Measurements from ENCODE around the gene GHR. TPM values are rescaled to one million over a fixed set of nuclear protein-coding genes. Genes with fewer than 3 reads are reported as not detected.

Gene GHR
- total RNA-seq, 1 donor from 2014 or later = 6.4 TPM

GRCh38 chr5:42553461-42553860 lies 130.2 kb downstream of the GHR start:
- Histone ChIP-seq H3K4me3 (no peak overlapping the region), H3K27me3 (no peaks in the 10 kb centered on the region), H3K36me3 (no peaks in the 10 kb centered on the region), H3K27ac (peak overlapping the region in 1 of 2 donors; percentile 47), H3K9me3 (no peaks in the 10 kb centered on the region), H3K4me1 (peaks cover 0 to 11% of the 10 kb centered on the region in 2 donors)
- TF ChIP-seq CTCF (IDR thresholded peaks at IDR 0.05) = no peak
- intact Hi-C loops (cut with DNase I) = no loop called here
- DNase-seq (ENCODE audit: low spot score in 2 of 2) = no peak

DNA sequence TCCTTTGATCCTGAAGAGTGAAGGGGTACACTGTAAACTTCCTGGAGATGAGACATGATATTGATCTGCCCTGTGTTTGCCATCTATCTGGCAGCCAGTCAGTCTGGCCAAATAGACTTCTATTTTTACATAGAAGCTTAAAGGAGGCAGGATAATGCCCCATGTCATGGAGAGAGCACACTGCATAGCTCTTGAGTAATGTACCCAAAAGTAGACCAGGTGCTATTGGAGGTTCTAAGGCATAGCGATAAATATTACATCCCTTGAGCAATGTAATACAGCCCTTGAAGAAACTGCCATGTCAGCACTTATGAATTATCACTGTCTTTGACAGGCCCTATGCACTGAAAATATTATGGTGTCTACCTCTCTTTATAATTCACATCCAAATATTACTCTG lies 131.8 kb downstream of the GHR start:
- peaks cover 0 to 11% of the 10 kb centered on the region in 2 donors for H3K4me1 ChIP-seq
- no peak overlapping the region for H3K27ac ChIP-seq
- intact Hi-C loops (cut with DNase I) = no loop called here
- no peaks in the 10 kb centered on the region for H3K27me3 ChIP-seq
- no peak for TF ChIP-seq CTCF (IDR thresholded peaks at IDR 0.05)
- H3K36me3 ChIP-seq = no peaks in the 10 kb centered on the region
- no peaks in the 10 kb centered on the region for H3K9me3 ChIP-seq
- H3K4me3 ChIP-seq = no peak overlapping the region
- DNase-seq (ENCODE audit: low spot score in 2 of 2) = no peak

DNA sequence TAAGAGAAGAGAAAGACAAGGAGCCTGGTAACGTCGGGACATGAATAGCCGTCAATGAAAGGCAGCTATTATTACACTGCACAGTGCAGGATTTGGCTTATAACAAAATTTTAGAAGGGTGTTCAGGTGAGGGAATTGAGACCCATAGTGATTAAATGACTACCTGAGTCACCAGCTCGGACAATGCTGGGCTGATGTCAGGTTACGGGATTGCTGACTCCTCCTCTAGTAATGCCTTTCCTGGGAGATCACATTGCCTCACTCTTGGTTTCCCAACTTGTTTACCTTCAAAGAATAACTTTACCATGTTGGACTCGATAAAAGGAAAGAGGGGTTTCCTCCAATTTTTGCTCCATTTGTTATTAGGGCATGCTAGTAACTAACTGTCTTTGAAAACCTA lies 132.6 kb downstream of the GHR start:
- H3K27me3 ChIP-seq = no peaks in the 10 kb centered on the region
- intact Hi-C loops (cut with DNase I) = no loop called here
- DNase-seq (ENCODE audit: low spot score in 2 of 2) = no peak
- no peak overlapping the region for H3K27ac ChIP-seq
- no peaks in the 10 kb centered on the region for H3K9me3 ChIP-seq
- H3K36me3 ChIP-seq = no peaks in the 10 kb centered on the region
- no peak for TF ChIP-seq CTCF (IDR thresholded peaks at IDR 0.05)
- H3K4me3 ChIP-seq = no peak overlapping the region
- peaks cover 0 to 11% of the 10 kb centered on the region in 2 donors for H3K4me1 ChIP-seq

DNA sequence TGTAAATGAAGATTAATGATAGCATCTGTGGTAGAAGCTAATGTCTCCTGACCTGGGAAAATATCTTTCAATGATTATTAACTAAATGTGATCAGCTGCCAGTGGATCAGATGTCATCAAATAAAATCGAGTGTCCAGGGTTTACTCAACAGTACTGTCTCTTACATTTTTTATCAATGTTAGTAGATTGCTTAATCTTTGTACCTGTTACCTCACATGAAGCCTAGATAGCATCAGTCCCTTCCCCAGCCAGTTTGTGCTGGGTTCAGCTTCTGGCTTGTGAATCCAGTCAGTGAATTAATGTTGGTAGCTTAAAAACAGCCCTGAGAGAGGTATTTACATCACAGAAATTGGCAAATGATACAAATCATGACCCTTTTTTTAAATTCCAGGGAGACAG lies 134.4 kb downstream of the GHR start:
- no peak for DNase-seq (ENCODE audit: low spot score in 2 of 2)
- no peaks in the 10 kb centered on the region for H3K27me3 ChIP-seq
- TF ChIP-seq CTCF (IDR thresholded peaks at IDR 0.05) = no peak
- peaks cover 0 to 15% of the 10 kb centered on the region in 2 donors for H3K4me1 ChIP-seq
- no peak overlapping the region for H3K27ac ChIP-seq
- intact Hi-C loops (cut with DNase I) = no loop called here
- H3K4me3 ChIP-seq = no peak overlapping the region
- H3K9me3 ChIP-seq = no peaks in the 10 kb centered on the region
- no peaks in the 10 kb centered on the region for H3K36me3 ChIP-seq

DNA sequence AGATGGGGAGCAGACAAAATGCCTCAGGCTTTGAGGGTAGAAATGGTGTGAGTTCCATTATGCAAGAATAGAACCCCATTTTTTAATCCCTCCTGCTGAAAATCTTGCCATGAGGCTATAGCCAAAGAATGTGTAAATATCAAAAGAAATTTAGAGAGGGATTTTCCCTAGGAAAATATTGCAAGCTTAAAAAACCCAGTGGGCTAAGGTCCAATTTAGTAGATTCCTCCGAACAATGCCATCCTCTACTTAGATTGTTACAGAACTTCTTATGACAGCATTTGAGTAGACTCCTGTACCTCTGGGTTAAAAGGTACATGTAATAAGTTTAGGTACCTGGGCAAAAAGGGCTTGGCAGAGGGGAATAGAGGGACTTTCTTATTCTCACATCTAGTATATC lies 138.4 kb downstream of the GHR start:
- Histone ChIP-seq H3K27ac (peak overlapping the region in 1 of 2 donors; percentile 10), H3K36me3 (no peaks in the 10 kb centered on the region), H3K9me3 (no peaks in the 10 kb centered on the region), H3K4me3 (no peak overlapping the region), H3K4me1 (peaks cover 0 to 24% of the 10 kb centered on the region in 2 donors), H3K27me3 (no peaks in the 10 kb centered on the region)
- no peak for DNase-seq (ENCODE audit: low spot score in 2 of 2)
- no peak for TF ChIP-seq CTCF (IDR thresholded peaks at IDR 0.05)
- intact Hi-C loops (cut with DNase I) = loop anchor here (5.0 kb wide), 1 partner anchor 44 kb away; no protein-coding TSS in a partner anchor

Measured in ascending aorta (tissue), 2 donors.